Fibroblast of skin of right quadriceps (primary cell): Measurements from ENCODE around the gene ABLIM1.

Experiments used
- DNase-seq: peaks from one replicate; pipeline ENCODE4 v3.0.0-alpha.2; 2013

Gene ABLIM1

GRCh38 chr10:114542373-114542772, 115.7 kb downstream of the ABLIM1 start:
- DNase-seq, result no peak

- no peak for DNase-seq
These were observed 116.3 kb downstream of the ABLIM1 start for GRCh38 chr10:114541797-114542160.

GRCh38 chr10:114541081-114541796, 116.8 kb downstream of the ABLIM1 start:
- DNase-seq, result peak; percentile 82

GRCh38 chr10:114540236-114540635, 117.8 kb downstream of the ABLIM1 start:
- DNase-seq, result no peak

GRCh38 chr10:114539623-114540022, 118.5 kb downstream of the ABLIM1 start:
- no peak for DNase-seq

- no peak for DNase-seq
These were observed 119.7 kb downstream of the ABLIM1 start for GRCh38 chr10:114538181-114538906.

- no peak for DNase-seq
These were observed 120.3 kb downstream of the ABLIM1 start for GRCh38 chr10:114537736-114538135.

- no peak for DNase-seq
These were observed 123.5 kb downstream of the ABLIM1 start for GRCh38 chr10:114534571-114534981.

GRCh38 chr10:114532226-114532625, 125.8 kb downstream of the ABLIM1 start:
- DNase-seq, result no peak

- DNase-seq, result peak; percentile 74
These were observed 131.4 kb downstream of the ABLIM1 start for GRCh38 chr10:114526504-114527238.

- DNase-seq, result no peak
These were observed 132.0 kb downstream of the ABLIM1 start for GRCh38 chr10:114526126-114526503.

- no peak for DNase-seq
These were observed 132.6 kb downstream of the ABLIM1 start for GRCh38 chr10:114525368-114525949.

- no peak for DNase-seq
These were observed 134.2 kb downstream of the ABLIM1 start for GRCh38 chr10:114523876-114524275.

GRCh38 chr10:114521255-114521654, 136.8 kb downstream of the ABLIM1 start:
- DNase-seq, result no peak

- peak; percentile 76 for DNase-seq
These were observed 137.6 kb downstream of the ABLIM1 start for GRCh38 chr10:114520453-114520852.

GRCh38 chr10:114519756-114520293, 138.2 kb downstream of the ABLIM1 start:
- no peak for DNase-seq

GRCh38 chr10:114519306-114519669, 138.8 kb downstream of the ABLIM1 start:
- DNase-seq, result peak; percentile 12

GRCh38 chr10:114518401-114519305, 139.4 kb downstream of the ABLIM1 start:
- DNase-seq, result no peak

GRCh38 chr10:114517368-114518250, 140.5 kb downstream of the ABLIM1 start:
- DNase-seq, result no peak

GRCh38 chr10:114516356-114516755, 141.7 kb downstream of the ABLIM1 start:
- DNase-seq, result no peak

GRCh38 chr10:114515298-114515914, 142.7 kb downstream of the ABLIM1 start:
- no peak for DNase-seq
